ENCODE data around the gene ZFAND3.
"Not testable (repeated sequence)": the region's sequence is repeated elsewhere in the genome, so short reads cannot be mapped to it uniquely, and the experiment has no call there.

The ZFAND3 gene

DNA sequence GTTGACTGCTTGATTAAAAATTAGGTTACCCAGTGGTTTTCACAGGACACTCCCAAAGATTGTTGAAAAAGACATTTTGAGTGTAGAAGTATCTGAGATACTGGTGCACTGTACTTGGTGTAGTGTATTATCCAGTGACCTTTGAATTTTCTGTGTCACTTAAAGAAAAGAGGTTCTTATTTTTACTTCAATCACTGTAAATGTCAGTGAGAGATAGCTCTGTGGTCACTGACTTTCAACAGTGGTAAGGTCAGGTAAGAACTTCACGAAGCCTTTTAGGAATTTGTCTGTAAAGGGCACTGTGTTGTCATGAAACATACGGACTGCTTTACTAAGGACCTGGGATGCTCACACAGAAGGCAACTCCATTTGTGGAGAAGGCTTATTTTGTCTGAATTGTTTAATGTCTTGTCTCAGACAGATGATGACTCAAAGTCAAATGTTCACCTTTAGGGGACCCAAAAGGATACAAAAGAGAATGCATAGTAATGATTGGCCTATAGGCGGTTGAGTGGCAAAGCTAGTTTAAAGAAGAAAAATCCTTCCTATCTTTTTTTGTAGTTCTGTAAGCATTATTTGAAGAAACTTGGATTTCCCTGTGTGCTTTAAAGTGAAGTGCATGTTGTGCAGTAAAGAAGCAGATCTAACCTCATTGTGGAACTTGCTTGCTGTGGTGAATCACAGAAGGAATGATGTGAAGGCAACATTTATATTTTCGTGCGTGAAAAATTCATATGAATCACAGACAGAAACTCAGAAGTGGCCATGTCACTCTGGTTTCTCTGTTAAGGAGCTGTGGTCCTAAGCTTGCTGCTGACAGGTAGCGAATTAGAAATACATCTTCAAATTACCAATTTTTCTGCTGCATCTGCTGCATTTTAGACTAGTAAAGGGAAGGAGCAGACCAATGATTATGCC is 47.3 kb downstream of the ZFAND3 start:
- DNase-seq, result no peak

DNA sequence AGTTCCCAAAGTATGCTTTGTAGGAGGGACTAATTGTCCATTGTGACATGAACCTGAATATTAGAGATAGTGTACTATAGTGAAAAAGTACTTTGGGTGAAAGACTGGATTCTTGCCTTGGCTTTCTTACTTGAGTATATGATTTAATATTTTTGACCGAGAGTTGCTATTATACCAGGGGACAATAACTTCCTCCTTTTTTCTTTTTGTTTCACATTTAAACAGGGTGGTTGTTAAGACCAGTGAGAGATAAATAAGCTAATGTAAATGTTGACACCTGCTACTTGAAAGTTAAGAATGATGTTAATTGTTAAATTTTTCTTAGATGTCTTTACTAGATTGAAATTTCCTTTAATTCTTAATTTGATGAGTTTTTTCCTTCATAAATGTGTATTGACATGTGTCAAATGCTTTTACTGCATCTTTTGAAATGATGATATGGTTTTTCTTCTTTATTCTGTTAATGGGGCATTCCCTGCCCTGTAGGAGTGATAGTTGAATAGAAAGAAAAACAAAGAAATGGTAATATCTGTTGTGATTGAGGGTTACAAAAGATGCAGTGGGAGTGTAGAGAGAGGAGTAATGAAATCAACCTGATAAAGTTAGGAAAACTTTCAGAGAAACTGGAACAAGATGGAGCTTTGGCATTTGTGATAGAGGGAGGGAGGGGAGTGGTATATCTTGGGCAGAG is 48.4 kb downstream of the ZFAND3 start:
- DNase-seq, result no peak

DNA sequence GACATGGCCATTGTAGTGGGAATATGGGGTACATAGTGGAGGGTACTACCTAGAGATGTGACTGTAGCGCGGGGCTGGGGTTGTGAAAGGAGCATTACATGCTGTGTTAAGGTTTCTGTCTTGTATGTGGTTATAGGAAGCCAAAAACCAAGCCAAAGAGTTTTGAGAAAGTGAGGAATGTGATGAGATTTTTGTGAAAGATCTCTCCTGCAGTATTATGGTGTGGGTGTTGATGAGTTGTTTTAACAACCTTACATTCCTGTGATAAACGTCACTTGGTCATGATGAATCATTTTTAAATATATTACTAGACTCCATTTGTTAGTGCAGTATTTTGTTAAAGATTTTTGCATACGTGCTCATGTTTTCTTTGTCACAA is 48.9 kb downstream of the ZFAND3 start:
- DNase-seq, result no peak

DNA sequence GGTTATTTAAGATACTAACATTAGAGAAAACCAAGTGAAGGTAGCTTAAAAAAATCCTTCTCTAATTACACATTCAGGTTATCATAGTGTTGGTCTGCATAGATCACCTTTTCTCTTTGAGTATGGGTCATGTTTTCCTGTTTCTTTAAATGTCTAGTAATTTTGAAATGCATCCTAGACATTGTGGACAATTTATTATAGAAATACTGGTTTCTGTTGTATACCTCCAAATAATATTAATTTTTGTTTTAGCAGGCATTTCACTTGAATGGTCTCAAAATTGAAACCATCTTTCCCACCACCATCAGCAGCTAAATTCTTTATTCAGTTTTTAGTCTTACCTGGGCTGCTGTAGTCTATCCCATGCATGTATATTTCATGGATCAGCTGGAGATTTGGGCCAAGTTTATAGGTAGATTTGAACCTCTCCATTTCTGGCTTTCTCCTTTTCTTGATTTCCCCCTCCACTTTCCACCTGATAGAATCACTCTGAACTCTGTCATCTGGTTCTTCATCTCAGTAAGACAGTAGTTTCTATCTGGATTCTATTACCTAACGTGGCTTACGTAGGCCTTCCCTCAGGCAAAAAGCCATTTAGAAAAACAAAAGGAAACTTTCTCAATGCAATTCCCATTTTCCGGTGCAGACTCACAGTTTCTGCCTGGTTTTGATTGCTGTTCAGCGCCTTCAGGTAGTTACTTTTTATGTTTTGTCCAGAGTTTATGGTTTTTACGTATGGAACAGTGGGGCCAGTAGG is 52.3 kb downstream of the ZFAND3 start:
- no peak for DNase-seq

DNA sequence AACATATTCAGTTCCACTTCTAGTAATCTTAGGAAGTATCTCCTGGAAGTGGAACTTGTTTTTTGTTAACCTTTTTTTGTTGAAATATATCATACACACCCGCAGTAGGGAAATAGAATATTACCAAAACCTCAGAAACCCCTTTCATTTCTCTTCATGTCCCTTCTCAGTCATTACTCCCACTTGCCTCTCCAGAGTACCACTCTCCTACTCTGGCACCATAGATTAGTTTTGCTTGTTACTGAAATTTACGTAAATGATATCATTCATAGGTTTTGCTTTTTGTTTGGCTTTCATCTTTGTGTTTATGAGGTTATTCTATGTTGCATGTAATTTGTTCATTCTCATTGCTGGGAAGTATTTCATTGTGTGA is 52.8 kb downstream of the ZFAND3 start:
- no peak for DNase-seq

DNA sequence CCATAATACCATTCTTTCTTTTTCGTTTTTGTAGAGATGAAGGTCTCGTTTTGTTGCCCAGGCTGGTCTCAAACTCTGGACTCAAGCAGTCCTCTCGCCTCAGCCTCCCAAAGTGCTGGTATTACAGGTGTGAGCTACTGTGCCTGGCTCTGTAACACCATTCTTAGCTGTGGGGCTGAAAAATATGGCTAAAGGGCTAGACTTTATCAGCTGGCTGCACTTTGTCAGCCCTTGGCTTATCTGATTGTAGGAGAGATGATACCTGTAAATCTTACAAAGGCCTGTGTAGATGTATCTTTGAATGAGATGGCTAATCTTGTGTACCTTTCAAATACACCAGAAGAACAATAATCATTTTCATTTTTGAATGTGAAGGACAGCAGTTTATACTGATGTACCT is 55.2 kb downstream of the ZFAND3 start:
- DNase-seq, result no peak

DNA sequence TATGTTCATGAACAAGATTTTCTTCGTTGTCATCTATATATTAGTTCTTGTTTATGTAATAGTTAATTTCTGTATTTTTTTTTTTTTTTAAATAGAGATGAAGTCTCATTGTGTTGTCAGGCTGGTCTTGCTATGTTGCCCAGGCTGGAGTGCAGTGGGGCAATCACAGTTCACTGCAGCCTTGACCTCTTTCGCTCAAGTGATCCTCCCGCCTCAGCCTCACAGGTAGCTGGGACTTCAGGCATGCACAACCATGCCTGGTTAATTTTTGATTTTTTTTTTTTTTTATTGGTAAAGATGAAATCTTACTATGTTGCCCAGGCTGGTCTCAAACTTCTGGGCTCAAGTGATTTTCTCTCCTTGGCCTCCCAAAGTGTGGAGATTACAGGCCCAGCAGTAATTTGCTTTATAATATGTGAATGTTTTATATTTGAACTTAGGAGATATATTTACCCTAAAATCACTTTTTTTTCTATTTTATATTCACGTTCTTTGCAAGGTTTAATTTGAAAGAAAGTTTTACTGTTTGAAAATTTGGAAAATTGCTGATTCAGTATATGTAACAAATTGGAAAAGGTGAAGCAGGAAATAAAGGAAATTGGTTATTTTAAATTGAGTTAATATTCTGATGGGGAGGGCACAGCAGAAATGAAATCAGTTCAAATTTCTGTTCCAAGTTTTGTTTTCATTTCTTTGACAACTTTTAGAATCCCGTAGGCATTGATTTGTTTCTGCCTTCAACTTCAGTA is 56.2 kb downstream of the ZFAND3 start:
- no peak for DNase-seq

DNA sequence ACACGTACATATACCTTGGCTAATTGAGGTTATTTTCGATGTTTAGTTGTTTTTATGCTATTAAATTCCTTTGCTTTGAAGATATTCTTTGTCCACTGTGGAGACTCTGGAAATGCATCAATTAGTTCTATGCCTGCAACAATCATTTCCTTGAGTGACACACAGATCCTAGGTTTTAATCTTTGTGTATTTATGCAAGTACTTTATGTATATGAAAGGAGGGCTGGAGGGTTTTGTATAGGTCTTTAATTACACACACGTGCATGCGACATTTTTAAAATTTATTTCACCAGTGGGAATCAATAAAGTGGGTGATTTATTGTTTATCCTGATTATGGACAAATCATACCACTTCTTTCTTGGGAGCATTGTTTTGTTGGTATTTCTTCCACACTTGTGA is 57.3 kb downstream of the ZFAND3 start:
- DNase-seq, result no peak

DNA sequence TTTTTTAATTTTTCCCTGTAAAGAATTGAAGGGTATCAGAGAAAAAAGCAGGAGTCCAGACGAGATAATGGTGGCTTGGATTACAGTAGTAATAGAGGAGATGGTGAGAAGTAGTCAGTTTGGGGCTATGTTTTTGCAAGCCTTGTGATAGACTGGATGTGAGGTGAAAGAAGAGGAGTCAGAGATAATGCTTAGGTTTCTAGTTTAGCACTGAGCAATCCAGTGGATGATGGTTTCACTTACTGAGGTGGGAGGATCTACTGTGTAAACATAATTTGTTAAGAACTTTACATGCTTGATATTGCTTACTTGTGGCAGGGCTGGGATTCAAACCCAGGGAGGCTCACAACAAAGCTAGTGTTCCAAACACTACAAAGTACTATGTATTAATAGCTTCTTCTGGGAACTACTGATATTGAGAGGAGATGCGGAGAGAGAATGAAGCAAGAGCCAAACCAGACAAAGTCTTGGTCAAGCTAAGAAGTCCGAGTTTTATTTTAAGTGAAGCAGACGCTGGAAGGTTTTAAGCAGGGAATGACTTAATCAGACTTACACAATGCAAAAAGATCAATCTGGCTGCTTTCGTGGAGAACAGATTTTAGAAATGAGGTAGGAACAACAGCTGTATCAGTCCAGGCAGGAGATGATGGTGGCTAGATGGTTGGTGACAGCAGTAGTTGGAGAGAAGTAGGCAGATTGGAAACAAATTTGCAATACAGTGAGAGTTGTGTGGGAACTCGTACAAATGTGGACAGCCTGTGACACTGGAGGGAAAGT is 58.0 kb downstream of the ZFAND3 start:
- DNase-seq, result no peak

DNA sequence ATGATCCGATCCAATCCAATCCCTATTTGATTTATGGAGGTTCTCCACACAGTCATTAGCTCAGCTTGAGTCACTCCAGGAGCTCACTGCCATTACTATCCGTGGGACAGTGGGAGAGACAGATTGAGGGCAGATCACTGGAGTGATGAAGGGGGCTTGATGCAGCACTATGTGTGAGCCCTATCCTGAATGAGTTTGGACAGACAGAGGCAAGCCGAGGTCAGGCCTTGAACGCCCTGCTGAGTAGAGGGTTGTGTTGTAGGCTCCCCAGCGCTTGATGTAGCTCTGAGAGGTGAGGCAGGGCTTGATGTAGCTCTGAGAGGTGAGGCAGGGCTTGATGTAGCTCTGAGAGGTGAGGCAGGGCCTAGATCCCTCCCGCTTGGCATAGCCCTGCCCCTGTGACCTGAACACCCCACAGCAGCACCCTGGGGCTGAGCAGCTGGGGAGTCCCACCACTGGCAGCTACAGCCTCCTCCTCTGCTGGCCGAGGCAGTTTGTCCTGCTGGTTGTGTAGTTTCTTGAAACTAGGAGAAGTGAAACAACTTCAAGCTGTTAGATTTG is 58.7 kb downstream of the ZFAND3 start:
- DNase-seq, result no peak

DNA sequence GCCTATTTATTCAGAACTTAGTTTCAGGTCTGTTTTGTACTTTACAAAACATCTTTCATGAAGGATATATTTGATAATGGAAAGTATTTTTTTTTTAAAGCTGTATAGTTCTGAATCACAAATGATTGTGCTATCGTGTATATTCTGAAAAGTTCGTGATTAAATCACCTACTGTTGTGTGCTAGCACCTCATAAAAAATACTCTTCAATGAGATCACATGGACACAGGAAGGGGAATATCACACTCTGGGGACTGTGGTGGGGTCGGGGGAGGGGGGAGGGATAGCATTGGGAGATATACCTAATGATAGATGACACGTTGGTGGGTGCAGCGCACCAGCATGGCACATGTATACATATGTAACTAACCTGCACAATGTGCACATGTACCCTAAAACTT is 61.1 kb downstream of the ZFAND3 start:
- DNase-seq, result not testable (repeated sequence)

DNA sequence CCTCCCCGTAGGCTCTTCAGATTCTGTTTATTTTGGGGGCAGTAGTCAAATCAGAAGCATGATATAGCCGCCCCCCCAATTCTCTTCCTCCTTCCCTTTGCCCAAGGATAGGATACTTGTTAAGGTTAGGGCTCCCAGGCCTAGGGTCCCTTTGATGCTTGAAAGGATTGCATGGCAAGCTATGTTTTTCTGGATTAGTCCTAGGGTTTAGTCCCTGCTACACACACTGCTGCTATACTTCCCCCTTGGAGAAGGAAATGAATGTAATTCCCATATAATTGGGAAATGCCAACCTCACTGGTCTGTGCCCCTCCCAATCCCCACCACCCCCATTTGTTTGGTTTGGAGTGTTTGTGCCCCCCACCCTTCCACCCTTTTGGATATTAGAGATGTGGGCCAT is 62.8 kb downstream of the ZFAND3 start:
- DNase-seq, result no peak

DNA sequence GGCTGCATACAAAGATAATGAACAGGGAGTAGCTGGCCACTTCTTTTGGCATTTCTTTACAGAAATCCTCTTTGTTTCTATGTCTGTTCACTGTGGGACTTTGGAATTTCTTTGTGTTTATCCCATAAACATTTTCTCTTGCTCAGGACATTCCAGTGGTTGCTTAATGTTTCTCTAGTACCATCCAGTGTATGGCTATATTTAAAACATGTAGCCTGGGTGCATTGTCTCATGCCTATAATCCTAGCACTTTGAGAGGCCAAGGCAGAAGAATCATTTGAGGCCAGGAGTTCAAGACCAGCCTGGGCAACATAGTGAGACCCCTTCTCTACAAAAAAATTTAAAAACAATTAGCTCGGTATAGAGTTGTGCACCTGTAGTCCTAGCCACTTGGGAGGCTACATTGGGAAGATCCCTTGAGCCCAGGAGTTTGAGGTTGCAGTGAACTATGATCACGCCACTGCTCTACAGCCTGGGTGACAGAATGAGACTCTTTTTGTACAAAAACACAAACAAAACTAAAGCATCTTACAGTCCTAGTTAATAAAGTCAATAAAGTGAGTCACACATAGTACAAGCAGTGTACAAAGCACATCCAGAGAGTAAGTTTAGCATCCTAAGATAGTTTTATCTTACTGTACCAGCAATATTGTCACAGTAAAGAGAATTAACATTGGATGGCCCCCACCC is 63.3 kb downstream of the ZFAND3 start:
- DNase-seq, result no peak

DNA sequence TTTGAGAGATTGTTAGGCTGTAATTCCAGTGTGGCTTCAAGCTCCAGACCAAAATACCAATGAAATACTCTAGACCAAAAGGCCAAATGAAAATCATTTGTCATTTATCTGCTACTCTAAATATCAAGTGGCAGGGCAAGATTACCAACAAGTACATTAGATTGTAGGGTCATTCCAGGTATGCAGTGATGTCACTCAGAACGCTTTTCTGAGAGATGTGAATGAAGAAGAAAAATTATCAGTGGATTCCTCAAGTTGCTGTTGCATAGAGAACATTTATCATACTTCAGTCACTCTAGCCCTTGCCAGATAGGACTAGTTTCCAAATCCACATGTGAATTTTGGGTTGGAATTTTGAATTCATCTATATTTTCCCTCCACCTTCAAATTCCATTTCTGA is 65.0 kb downstream of the ZFAND3 start:
- no peak for DNase-seq

DNA sequence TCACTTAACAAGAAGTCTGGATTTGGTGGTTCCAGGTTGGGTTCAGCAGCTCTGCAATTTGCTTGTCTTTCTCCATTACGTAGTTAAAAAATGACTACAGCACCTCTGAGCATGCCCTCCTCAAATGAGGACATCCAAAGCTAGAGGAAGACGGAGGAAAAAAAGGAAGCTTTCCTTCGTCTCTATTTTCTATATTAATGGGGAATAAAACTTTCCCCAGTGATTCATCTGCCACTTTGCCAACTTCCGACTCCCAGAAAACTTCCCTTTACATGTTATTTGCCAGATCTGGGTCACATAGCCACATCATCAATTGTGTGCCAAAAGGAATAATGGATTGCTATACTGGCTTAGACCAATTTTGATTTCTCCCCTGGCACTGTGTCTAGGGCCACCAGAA is 69.5 kb downstream of the ZFAND3 start:
- DNase-seq, result no peak

DNA sequence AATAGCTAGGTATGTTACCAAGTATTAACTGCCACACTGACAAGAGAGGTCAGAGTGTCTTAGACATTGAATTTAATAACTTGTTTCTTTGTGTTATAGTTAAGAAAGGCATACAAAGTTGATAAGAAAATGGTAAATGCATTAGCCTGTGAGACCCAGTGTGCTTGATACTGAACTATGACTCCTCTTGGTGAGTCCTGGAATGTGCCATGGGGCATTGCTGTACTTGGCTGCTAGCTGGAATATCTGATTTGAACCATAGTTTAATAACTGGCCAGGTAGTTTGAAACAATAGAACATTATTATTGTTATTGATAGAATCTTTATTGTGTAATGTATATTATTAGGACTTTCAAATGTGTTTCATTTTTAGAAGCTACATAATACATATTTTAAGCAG is 70.0 kb downstream of the ZFAND3 start:
- DNase-seq, result no peak

DNA sequence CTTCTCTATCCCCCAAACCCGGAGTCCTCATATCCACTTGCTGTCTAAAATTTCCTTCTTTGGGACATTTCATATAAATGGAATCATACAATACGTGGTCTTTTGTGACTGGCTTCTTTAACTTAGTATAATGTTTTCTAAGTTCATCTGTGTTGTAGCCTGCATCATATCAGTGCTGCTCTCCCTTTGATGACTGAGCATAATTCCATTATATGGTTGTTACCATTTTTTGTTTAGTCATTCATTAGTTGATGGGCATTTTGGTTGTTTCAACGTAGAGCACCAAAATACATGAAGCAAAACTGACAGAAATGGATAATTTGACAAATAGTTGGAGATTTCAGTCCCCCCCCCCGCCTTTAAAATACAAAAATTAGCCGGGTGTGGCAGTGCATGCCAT is 71.5 kb downstream of the ZFAND3 start:
- DNase-seq, result no peak

DNA sequence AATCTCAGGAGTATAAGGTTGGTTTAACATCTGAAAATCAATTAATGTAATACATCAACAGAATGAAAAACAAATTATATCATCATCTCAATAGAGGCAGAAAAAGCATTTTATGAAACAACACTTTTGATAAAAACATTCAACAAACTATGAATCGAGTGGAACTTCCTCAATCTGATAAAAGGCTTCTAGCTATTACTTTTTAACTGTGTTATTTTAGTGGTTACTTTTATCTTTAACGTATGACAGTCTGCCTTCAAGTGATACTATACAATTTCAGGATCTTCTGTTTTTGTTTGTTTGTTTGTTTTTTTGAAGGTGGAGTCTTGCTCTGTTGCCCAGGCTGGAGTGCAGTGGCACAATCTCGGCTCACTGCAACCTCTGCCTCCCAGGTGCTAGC is 73.7 kb downstream of the ZFAND3 start:
- no peak for DNase-seq

DNA sequence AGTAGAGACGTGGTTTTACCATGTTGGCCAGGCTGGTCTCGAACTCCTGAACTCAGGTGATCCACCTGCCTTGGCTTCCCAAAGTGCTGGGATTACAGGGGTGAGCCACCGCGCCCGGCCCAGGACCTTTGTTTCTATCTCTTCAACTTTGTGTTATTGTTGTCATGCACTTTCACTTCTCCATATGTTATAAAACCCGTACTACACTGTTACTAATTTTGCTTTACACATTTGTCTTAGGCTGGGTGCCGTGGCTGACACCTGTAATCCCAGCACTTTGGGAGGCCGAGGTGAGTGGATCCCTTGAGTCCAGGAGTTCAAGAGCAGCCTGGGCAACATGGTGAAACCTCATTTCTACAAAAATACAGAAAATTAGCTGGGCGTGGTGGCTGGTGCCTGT is 74.2 kb downstream of the ZFAND3 start:
- not testable (repeated sequence) for DNase-seq

DNA sequence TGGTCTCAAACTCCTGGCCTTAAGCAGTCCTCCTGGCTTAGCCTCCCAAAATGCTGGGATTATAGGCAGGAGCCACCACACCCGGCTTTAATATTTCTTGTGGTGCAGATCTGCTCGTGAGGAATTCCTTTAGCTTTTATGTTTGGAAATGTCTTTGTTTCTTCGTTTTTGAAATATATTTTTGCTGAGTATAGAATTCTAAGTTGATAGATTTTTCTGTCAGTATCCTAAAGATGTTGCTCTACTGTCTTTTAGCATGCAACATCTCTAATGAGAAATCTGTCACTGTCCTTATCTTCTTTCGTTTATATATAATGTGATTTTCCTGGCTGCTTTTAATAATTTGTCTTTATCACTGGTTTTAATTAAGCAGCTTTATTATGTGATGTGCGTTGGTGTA is 75.1 kb downstream of the ZFAND3 start:
- DNase-seq, result no peak

DNA sequence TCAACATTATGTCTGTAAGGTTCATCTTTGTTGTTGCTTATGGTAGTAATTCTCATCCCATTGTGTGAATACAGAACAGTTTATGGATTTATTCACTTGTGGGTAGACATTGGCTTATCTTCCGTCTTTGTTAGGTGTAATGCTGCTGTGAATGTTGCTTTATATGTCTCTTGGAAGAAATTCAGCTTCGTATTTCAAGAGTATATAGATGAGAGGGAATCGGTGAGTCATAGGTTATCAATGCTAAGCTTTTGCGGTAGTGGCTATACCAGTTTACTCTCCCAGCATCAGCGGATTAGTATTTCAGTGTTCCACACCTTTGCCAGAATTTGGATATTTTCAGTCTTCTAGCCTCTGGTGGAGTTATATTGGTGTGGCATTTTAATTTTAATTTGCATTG is 77.8 kb downstream of the ZFAND3 start:
- DNase-seq, result no peak

Measured in stimulated activated naive CD4-positive, alpha-beta T cell treated with Interleukin-2 at 50 U/mL for 16 hours (primary cell).